DMS79 treated with DMSO at 0.1 percent for 48 hours (cell line): ENCODE measurements around the gene CRIP2.
A peak's percentile ranks its signal among the peaks of the same experiment; 100 is the strongest.

Experiments
- DNase-seq: peaks from one replicate; lab custom pipeline; 2025; lab: John Stamatoyannopoulos, UW

Gene CRIP2

DNA sequence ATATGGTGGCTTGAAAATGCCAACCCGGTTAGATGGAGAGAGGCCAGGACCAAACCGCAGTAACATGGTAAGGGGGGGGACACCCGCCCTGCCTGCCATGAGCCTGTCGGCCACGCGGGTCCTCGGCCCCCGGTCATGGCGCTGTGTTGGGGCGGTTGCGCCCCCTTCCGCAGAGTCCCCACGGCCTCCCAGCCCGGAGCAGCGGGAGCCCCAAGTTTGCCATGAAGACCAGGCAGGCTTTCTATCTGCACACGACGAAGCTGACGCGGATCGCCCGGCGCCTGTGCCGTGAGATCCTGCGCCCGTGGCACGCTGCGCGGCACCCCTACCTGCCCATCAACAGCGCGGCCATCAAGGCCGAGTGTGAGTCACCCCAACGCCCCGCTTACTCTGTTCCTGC is 10.1 kb upstream of the CRIP2 start:
- DNase-seq, result no peak

DNA sequence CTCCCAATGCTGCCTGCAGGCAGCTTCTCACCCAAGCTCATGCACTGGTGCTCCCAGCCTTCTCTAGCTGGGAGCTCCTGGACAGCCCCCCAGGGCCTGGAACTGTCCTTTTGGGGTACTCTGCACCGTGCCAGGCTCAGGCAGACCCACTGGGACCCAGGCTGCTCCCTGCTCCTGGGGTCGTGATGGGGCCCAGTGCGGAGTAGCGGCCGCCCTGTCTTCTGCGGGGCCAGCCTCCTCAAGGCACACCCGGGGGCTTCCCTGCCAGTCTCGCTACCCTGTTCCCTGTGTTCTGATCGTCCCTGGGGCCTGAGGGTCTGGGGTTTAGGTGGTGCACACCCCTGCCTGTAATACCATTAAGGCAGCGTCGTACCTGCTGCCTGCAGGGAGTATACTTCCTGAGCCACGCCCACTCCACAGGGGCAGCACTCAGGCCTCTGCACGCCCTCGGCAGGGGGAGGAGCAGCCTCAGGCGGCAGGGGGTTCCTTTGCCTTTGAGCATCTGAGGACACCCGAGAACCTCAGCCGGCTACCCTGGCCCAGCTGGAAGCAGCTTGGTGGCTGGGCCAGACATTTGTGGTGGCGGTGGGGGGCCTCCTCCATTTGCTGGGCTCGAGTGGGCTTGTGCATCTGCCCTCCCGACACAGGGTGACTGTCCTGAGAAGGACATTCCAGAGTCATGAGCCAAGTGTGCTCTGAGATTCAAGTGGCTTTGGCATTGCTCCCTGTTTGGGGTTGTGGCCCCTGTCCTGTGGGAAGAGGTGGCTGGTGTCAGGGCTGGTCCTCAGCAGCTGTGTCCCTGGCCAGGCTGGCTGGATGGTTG is 9.2 kb upstream of the CRIP2 start:
- peak; percentile 93 for DNase-seq

DNA sequence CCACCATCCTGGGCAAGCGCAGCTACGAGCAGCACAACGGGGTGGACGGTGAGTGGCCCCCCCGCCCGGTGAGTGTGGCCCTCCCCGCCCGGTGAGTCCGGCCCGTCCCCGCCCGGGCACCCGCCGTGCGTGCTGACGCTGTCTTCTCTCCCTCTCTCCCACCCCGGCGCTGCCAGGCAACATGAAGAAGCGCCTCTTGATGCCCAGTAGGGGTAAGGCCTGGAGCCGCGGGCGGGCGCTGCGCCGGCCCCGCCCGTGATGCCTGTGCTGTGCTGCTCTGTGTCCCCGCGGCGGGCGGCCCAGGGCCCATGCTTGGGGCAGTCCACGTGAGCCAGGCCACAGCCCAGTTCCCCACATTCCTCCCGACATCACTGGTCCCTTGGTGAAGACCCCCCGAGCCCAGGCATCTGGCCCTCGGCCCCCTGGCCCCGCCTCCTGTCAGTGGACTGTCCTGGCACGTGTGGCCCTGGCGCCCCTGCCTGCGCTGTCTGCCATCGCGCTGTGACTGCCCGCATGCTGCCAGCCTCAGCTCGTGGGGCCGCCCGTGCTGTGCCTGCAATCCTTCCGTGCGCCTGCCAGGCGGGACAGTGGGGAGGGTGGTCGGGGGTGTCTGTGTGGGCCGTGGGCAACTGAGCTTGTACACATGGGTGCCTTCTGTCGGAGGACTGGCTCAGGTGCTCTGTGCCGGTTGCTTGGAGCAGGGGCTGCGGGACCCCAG is 7.9 kb upstream of the CRIP2 start:
- peak; percentile 30 for DNase-seq

DNA sequence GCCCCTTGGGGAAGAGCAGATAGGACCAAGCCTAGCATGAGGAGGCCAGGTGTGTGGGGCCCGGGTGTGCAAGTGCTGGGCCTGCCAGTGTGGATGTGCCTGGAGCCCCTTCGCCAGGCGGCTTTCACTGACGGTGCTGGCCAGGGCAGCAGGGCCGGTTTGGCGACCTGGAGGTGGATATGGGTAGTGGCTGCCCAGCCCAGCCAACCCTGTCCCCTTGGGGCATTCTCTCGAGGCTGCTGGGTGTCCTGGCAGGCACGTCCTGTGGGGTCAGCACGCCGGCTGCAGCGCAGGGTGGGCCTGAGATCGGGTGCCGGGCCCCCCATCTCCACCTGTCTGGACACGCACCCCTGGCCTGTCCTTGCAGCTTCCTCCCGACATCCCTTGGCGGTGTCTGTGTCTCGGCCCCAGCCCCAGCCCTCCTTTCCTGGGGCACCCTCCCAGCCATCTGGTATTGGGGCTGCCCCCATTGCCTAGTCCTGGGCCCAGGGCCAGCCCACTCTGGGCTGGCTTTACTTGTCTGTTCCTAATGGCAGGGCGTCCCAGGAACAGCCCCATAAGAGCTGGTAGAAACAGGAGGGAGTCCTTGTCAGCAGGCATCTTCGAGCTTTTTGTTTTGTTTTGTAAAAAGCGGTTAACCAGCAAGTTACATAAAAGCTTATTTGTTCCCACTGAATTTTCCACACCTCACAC is 7.2 kb upstream of the CRIP2 start:
- no peak for DNase-seq

DNA sequence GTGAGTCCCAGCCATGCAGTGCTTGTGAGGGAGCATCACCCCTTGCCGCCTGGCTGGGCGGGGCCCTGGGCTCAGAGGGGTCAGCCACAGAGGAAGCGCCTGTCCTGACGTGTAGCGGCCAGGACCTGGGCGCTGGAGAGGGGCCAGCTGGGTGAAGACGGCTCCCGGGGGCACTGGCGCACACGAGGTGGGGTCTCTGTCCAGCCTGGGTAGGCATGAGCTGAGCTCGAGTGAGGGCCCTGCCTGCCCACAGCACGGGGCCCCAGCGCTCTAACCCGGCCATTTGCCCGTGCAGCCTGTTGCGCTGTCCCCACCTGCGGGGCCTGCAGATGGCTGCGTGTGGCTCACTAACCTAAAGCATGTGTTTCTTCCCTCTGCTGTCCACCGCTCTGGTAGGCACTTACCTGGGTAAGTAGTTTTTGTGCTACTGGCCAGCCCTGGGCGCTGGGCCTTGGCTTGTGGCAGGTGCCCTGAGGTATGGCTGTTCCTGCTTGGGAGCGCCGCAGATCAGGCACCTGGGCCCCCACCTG is 6.6 kb upstream of the CRIP2 start:
- no peak for DNase-seq

DNA sequence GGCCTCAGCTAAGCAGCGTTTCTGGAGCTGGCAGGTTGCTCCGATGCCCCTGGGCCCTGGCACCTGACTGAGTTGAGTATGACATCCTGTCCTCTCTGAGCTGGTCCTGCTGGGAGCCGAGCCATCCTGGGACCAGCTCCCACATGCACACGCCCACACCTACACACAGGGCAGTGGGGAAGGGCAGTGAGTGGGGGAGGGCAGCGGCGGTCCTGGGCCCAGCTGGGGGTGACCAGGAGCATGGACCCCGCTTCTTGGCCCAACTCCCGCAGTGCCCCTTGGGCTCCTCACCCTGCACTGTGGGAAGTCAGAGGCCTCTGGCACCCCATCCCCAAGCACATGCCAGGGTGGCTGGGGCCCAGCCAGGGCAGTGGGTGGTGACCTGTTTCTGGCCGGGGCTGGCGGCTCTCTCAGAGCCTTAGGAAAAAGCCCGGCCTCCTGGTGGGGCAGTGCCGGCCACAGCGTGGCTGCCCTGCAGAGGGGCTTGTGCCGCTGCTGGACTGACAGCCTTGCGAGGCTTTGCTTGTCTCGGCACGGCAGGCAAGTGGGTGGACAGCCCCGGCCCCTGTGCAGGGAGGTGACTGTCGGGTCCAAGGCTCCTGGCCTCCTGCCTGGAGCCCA is 5.9 kb upstream of the CRIP2 start:
- no peak for DNase-seq

DNA sequence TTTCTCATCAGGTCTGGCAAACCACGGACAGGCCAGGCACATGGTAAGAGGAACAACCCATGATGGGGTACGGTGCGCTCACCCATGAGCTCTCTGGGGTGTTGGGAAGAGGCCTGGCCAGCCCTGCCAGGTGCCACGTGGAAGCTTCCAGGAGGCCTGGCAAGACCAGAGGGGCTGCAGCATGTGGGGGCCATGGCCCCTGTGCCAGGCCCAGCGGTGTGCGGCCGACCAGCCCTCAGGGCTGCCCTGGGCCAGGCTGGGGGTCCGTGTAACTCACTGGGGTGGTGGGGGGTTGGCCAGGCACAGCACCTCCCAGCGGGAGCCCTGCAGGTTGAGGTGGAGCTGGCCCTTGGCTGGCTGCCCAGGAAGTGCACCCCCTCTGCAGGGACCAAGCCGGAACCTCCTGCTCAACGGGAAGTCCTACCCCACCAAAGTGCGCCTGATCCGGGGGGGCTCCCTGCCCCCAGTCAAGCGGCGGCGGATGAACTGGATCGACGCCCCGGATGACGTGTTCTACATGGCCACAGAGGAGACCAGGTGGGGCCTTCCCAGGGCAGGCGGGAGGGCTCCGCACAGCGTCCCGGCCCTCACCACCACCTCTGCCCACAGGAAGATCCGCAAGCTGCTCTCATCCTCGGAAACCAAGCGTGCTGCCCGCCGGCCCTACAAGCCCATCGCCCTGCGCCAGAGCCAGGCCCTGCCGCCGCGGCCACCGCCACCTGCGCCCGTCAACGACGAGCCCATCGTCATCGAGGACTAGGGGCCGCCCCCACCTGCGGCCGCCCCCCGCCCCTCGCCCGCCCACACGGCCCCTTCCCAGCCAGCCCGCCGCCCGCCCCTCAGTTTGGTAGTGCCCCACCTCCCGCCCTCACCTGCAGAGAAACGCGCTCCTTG is 4.9 kb upstream of the CRIP2 start:
- peak; percentile 20 for DNase-seq

DNA sequence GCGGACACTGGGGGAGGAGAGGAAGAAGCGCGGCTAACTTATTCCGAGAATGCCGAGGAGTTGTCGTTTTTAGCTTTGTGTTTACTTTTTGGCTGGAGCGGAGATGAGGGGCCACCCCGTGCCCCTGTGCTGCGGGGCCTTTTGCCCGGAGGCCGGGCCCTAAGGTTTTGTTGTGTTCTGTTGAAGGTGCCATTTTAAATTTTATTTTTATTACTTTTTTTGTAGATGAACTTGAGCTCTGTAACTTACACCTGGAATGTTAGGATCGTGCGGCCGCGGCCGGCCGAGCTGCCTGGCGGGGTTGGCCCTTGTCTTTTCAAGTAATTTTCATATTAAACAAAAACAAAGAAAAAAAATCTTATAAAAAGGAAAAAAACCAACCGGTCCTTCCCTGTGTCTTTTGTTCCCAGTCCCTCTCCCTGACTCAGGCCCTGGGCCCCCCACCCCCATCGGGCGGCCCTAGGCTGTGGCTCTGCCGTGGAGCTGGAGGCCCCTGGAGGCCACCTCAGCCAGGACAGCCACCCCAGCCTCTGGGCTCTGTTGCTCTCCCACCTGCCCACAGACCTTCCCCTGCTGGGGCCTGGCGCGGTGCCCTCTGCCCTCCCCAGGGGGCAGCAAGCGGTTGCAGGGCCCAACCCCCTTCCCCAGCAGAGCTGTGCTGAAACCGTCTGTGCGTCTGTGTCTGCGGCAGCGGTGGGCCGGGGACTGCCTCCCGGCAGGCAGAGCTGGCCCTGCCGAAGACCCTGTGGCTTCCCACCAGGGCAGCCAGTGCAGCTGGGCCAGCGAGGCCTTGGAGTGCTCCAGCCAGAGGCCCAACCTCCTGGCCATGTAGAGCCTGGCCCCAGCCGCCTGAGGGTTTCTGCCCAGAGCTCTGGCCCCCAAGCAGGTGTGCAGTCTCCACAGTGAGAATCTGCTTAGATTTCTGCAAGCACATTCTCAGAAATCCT is 4.0 kb upstream of the CRIP2 start:
- DNase-seq, result no peak

DNA sequence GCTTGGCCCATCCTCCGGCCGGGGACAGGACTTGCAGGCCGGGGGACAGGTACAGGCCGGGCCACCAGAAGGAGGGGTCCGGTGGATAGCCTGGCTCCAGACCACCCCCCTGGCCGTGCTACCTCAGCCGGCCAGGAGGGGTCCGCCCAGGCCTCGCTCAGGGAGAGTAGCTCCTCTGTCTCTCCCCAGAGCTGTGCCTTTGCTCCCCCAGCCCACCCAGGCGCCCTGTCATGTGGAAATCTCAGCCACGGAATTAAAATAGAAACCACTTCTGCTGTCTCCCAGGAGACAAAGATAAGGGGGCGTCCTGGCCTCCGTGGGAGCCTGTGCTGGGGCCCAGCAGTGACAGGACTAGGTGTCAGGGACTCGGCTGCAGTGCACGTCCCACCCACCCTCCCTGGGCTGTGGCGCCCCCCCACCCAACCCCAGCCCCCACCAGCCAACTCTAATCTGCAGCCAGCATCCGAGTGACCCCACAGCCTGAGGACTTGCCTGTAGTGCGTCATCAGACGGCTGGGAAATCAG is 3.3 kb upstream of the CRIP2 start:
- no peak for DNase-seq

DNA sequence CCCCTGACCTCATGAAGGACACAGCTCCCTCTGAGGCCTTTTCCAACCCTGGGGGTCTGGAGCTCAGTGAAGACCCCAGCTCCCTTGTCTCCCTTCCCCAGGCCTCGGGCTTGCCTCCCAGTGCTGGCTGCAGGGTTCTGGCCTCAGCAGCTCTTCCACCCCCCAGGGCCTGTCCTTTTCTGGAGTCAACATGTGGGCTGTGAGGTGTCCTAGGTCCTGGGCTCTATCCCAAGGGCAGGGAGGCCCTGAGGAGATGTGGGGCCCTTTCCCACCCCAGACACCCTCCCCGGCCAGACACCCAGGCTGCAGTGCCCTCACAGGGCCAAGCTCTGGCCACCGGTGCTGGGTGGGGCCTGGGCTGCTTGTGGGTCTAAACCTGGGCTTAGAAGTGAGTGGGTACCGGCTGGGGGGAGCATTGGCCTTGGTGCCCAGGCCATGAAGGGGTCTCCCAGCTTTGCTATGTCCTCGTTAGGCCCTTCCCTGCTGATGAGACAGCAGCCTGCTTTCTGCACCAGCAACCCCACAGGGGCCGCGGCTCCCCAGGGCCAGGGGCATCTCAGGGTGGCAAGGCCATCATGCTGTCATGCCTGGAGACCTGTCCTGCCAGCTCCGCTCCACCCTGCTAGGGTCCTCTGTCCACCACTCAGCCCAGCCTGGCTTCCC is 2.7 kb upstream of the CRIP2 start:
- no peak for DNase-seq

DNA sequence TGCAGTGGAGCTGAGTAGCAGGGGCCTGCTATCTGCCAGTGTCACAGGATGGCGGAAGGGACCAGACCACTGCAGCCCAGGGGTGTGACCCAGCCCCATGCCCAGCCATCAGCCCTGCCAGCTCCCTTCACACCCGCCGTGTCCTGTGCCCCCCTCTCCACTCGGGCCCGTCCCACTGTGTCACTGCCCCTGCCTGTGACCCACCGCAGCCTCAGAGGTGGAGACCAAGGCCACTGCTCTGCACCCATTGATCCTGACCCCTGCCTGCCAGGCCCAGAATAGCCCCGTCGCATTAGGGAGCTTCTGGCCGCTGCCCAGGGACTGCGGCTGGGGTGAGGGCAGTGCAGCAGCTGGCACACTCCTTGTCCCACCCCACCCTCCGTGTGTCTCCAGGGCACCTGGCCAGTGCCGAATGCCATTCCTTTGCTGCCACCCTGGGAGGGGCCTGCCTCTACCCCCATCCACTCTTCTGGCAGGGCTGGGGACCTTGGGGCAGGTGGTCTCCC is 2.1 kb upstream of the CRIP2 start:
- DNase-seq, result peak; percentile 82

DNA sequence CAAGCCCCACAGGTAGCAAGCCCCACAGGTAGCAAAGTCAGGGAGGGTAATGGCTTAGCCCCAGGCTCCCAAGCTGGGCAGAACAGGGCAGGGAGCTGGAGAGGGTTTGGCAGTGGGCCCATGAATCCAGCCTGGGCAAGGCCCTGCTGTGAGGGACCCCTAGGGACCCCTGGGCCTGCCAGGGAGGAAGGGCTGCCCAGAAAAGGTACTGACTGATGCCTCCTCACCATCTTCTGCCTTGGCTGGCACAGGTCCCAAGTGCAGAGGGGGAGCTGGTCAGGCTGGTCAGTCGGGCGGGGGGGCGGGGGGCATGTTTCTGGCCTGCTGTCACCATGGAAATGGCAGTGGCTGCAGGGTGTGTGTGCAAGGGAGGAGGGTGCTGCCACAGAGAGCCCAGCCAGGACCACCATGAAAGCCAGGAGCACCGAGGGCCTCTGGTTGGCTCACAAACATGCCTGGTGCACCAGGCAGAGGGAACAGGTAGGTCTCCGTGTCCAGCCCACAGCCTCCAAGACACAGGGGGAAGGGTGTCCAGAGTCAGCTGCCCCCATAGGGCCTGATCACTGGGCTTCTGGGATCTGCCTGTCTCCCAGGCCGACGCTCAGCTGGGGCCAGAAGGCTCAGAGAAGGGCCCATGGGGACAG is 1.5 kb upstream of the CRIP2 start:
- peak; percentile 82 for DNase-seq

DNA sequence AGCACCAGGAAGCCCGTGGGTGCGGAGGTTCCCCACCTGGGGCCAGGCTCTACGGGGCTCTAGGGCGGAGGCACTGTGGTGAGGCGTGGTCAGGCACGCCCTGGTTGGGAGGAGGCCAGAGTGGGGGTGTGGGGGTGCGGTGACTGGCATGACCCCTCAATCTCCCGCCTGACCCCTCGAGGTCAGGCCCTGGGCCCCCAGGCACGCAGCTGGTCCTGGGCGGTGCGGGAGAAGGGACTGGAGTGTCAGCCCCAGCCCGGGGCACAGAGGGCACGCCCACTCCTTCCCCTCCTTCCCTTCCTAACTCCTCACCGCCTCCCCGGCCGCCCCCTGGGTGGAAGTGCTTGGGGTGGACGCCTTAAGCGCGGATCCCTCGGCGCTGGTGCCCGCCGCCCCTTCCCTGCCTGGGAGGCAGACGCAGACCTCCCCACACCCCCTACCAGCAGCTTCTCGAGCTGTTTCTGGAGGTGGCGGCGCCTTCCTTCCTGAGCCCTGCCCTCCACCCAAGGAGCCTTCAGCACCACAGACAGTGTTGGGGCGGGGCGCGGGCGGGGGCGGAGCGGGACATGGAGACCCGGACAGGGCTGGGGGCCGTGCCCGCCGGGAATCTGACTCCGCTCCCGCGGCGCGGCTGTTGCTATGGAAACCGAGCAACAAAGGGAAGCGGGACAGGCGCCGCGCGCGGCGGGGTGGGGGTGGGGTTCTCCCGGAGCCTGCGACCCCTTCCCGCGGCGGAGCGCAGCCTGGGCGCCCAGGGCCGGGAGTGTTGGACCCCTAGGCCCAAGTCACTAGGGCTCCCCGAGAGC is 741 bp upstream of the CRIP2 start:
- peak; percentile 80 for DNase-seq

DNA sequence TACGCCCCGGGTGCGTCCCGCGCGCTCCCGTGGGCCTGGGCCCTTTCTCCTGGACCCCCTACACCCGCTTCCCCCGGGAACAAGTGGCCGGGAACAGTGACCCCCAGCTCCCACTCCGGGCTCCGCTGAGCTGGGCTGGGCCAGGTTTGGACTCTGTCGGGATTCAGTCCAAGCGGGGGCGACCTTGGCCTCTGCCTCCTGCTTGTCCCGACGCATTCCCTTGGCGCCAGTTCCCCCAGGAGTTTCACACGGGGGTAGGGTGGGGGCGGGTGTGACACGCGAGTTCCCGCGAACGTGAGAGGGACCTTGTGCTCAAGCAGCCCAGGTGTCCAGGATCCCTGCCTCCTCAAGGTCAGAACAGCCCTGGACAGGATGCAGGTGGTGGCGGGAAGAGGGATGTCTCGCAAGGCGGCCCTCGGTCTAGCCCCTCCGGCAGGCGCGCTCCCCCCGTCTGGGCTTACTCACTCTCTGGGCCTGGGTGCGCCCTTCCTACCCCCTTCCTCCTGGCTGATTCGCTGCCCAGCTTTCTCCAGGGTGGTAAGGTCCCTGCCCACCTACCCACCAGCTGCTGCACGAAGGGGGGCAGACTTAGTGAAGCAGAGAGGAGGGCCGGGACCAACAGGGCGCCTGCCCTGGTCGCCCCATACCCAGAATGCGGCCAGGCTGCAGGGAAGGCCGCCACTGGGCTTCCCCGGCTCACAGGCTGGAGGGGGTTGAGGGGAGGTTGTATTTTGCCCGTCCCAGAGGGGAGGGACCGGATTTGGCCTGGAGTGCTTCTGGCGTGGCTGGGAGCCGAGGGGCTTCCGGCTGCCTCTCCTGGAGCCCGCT is 862 bp downstream of the CRIP2 start:
- DNase-seq, result peak; percentile 58

DNA sequence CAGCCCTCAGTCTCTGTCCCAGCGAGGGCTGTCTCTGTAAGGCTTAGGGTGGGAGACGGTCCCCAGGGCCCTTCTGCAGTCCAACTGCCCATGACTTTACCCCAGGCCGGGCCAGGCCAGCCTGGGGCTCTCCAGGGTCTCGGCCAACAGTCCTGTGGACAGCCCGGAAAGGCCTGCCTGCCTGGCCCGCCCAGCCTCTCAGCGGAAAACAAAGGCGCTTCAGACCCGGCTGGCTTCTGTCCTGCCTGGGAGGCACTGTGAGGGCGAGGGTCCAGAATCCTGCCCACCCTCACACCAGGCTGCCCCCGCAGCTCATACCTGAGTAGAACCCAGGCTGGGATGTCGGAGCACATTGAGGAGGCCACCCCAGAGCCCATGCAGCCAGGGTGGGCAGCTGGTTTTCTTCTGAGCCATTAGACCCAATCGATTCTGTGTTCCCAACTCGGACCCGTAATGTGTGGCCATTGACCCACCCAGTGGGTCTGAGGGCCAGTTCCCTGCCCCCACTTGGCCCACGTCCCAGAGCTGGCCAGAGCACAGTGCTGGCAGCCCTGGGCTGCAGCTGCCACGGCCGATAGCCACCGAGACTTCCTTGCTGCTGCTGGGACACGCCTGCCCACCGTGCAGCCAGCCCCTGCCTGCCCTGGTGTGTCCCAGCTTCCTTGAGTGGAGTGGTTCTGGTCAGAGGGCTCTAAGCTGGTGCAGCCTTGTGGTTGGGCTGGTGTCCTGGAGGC is 1.6 kb downstream of the CRIP2 start:
- DNase-seq, result peak; percentile 73
